Tibial nerve (tissue), 3 donors: Measurements from ENCODE around the gene XAGE1B.
"Not testable (repeated sequence)": the region's sequence is repeated elsewhere in the genome, so short reads cannot be mapped to it uniquely, and the experiment has no call there.

ENCODE experiments used
- POLR2A ChIP-seq, 2 donors: fragments of 450-650 bp; IDR thresholded peaks; one replicate each; pipeline ENCODE4 v1.6.1; 2017; ENCODE audit warnings: antibody characterized with exemption in 2 of 2, mild to moderate bottlenecking in 2 of 2, moderate library complexity in 2 of 2
- TF ChIP-seq, protein P1 (sequence below), 5 experiments: fragments of 200-600 bp in 3 of 5; fragments of 450-650 bp in 2 of 5; sonication (generic) in 3 of 5; IDR thresholded peaks; one replicate each; pipeline ENCODE4 v1.5.1; 2016 to 2019; ENCODE audit warnings: antibody characterized with exemption in 5 of 5, mild to moderate bottlenecking in 3 of 5, moderate library complexity in 2 of 5

DNA sequence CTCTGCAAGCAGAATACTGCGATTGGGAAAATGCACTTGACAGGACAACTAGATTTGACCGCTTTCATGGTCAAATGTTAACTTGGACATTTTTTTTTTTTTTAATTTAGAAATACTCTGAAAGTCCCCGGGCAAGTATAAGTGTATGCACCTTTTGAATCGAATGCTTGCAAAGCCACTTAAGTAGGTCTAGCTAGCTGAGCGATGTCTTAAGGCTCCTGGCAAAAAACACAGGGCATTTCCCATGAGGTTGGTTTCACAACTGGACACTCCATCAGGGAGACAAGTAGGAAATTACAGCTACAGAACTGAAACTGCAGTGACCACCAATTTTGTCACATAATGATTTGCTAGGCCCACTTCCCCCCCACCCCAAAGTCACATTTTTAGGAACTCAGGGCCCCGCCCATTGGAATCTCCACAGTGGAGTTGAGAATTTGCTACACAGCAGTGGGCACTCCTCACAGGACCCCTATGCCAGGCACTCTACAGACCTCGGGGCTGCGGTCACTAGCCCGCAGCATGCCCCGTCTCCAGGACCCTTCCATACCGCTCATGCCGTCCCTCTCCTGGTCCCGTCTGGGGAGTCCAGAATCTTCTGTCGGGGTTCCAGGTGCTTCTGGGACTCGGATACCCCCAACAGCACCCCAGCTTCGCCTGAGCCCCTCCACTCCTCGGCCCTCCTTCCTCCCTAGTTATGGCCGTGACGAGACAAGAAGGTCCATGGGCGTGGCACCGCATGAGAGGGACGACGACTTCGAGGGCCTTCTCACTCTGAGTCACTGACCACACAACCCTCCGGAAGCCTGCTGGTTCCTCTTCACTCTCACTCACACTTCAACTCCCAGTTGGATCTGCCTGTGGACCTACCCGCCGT is 515 bp downstream of the XAGE1B start:
- TF ChIP-seq, protein P1, sequence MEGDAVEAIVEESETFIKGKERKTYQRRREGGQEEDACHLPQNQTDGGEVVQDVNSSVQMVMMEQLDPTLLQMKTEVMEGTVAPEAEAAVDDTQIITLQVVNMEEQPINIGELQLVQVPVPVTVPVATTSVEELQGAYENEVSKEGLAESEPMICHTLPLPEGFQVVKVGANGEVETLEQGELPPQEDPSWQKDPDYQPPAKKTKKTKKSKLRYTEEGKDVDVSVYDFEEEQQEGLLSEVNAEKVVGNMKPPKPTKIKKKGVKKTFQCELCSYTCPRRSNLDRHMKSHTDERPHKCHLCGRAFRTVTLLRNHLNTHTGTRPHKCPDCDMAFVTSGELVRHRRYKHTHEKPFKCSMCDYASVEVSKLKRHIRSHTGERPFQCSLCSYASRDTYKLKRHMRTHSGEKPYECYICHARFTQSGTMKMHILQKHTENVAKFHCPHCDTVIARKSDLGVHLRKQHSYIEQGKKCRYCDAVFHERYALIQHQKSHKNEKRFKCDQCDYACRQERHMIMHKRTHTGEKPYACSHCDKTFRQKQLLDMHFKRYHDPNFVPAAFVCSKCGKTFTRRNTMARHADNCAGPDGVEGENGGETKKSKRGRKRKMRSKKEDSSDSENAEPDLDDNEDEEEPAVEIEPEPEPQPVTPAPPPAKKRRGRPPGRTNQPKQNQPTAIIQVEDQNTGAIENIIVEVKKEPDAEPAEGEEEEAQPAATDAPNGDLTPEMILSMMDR (IDR thresholded peaks at IDR 0.05): not testable (repeated sequence)
- not testable (repeated sequence) for TF ChIP-seq POLR2A (IDR thresholded peaks at IDR 0.05)
